Caco-2 (cell line): ENCODE results near the gene NPFF. TPM values are rescaled to one million over a fixed set of nuclear protein-coding genes. Genes with fewer than 3 reads are reported as not detected.

Experiments
- BruUV-seq: library from RNA; stranded (reverse); fragments of 400-500 nt; replicated peaks from 2 replicates; lab custom pipeline; 2021; lab: Mats Ljungman, UMichigan
- CTCF ChIA-PET: fragments of 300-600 bp; sonication (Branson Sonifier 250); formaldehyde crosslinking; loops from one replicate; lab custom pipeline; 2022; ENCODE audit warnings: antibody characterized with exemption; lab: Charles Lee
- POLR2A ChIA-PET: fragments of 300-600 bp; sonication (Branson Sonifier 250); formaldehyde crosslinking; loops from one replicate; lab custom pipeline; 2022; ENCODE audit warnings: antibody characterized with exemption; lab: Charles Lee
- DNase-seq, 2 experiments: peaks; one replicate each; pipeline versions ENCODE4 v3.0.0 to v3.0.0-alpha.2; 2020 to 2022
- H3K27me3 ChIP-seq: replicated peaks from 2 replicates; pipeline ENCODE4 v1.6.0; 2011; ENCODE audit warnings: low read length; ENCODE audit not compliant: control insufficient read depth, insufficient read depth
- H3K36me3 ChIP-seq: 2 replicates; pipeline ENCODE4 v1.5.1; 2011; ENCODE audit warnings: low read length; ENCODE audit not compliant: control insufficient read depth, insufficient read depth
- H3K4me1 ChIP-seq: fragments of 250-450 bp; sonication (Bioruptor Pico); 2 replicates; pipeline ENCODE4 v1.5.1; 2020; ENCODE audit warnings: mild to moderate bottlenecking
- H3K4me3 ChIP-seq: 2 replicates; pipeline ENCODE4 v1.5.1; 2011; ENCODE audit warnings: low read depth, mild to moderate bottlenecking, control low read depth, low read length
- H3K9me3 ChIP-seq: fragments of 250-450 bp; sonication (Bioruptor Pico); 2 replicates; pipeline ENCODE4 v1.5.1; 2020; ENCODE audit warnings: mild to moderate bottlenecking, moderate library complexity
- H3K27ac Mint-ChIP-seq: one replicate; pipeline ENCODE4 v1.8.0; 2022; ENCODE audit warnings: mixed read lengths; ENCODE audit not compliant: unreplicated experiment
- H3K27me3 Mint-ChIP-seq: one replicate; pipeline ENCODE4 v1.8.0; 2022; ENCODE audit warnings: mixed read lengths; ENCODE audit not compliant: insufficient read depth, unreplicated experiment
- H3K36me3 Mint-ChIP-seq: one replicate; pipeline ENCODE4 v1.8.0; 2022; ENCODE audit warnings: mild to moderate bottlenecking, mixed read lengths; ENCODE audit not compliant: insufficient read depth, unreplicated experiment
- H3K4me1 Mint-ChIP-seq: one replicate; pipeline ENCODE4 v1.8.0; 2022; ENCODE audit warnings: low read depth, mixed read lengths; ENCODE audit not compliant: unreplicated experiment
- H3K4me3 Mint-ChIP-seq: one replicate; pipeline ENCODE4 v1.8.0; 2022; ENCODE audit warnings: mild to moderate bottlenecking, moderate library complexity, mixed read lengths; ENCODE audit not compliant: unreplicated experiment
- H3K9me3 Mint-ChIP-seq: one replicate; pipeline ENCODE4 v1.8.0; 2022; ENCODE audit warnings: mixed read lengths; ENCODE audit not compliant: unreplicated experiment
- intact Hi-C: fragments of 100-400 bp; cut with micrococcal nuclease; formaldehyde crosslinking; loops from one replicate; pipeline ENCODE4 v1.10.0; 2022; ENCODE audit not compliant: unreplicated experiment
- total RNA-seq: library from RNA; stranded (reverse); gene quantifications from 2 replicates; pipeline ENCODE4 v1.2.3, GENCODE V29; 2022
- TF ChIP-seq, protein P1 (sequence below), 2 experiments: fragments of 200-600 bp in 1 of 2; IDR thresholded peaks; 1 replicate in 1 of 2; 2 replicates in 1 of 2; pipeline versions ENCODE4 v1.5.1 to v1.8.0; 2011 to 2022; ENCODE audit warnings: antibody characterized with exemption in 1 of 2, control low read depth in 1 of 2, inconsistent platforms in 1 of 2, low read depth in 1 of 2, low read length in 1 of 2, mild to moderate bottlenecking in 1 of 2, moderate library complexity in 1 of 2; ENCODE audit not compliant: insufficient read depth in 1 of 2, severe bottlenecking in 1 of 2, unreplicated experiment in 1 of 2

NPFF gene
- total RNA-seq, 1 experiment from 2014 or later, result 2.4 TPM

DNA sequence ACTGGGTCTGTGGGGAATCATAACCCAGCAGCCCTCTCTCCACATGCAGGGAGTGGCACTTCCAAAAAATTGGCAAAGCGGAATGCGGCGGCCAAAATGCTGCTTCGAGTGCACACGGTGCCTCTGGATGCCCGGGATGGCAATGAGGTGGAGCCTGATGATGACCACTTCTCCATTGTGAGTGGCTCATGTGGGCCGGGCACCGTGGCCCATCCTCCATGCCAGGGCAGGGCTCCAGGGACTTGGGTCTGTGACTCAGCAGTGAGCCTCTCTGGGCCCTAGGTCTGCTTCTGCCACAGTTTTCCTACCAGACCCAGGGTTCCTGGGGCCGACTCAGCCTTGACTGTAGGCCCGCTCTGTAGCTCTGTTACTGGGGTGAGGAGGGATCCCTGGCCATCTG is 2.2 kb downstream of the NPFF start:
- DNase-seq, result no peak
- peaks cover 2% of the 10 kb centered on the region; the same call in 1 of the 2 replicates for H3K4me1 ChIP-seq
- TF ChIP-seq, protein P1, sequence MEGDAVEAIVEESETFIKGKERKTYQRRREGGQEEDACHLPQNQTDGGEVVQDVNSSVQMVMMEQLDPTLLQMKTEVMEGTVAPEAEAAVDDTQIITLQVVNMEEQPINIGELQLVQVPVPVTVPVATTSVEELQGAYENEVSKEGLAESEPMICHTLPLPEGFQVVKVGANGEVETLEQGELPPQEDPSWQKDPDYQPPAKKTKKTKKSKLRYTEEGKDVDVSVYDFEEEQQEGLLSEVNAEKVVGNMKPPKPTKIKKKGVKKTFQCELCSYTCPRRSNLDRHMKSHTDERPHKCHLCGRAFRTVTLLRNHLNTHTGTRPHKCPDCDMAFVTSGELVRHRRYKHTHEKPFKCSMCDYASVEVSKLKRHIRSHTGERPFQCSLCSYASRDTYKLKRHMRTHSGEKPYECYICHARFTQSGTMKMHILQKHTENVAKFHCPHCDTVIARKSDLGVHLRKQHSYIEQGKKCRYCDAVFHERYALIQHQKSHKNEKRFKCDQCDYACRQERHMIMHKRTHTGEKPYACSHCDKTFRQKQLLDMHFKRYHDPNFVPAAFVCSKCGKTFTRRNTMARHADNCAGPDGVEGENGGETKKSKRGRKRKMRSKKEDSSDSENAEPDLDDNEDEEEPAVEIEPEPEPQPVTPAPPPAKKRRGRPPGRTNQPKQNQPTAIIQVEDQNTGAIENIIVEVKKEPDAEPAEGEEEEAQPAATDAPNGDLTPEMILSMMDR (IDR thresholded peaks at IDR 0.05; ENCODE audit: insufficient read depth in 1 of 2, low read depth in 1 of 2, low read length in 1 of 2, severe bottlenecking in 1 of 2, unreplicated experiment in 1 of 2), result no peak
- H3K27me3 ChIP-seq, result no peaks in the 10 kb centered on the region
- no peaks in the 10 kb centered on the region for H3K27me3 Mint-ChIP-seq
- intact Hi-C loops, result no loop called here
- peaks cover 2% of the 10 kb centered on the region for H3K36me3 ChIP-seq
- ChIA-PET CTCF (no interaction called here), POLR2A (no interaction called here)
- no peaks in the 10 kb centered on the region for H3K9me3 ChIP-seq
- peaks cover 10% of the 10 kb centered on the region for H3K4me1 Mint-ChIP-seq
- no peak overlapping the region for H3K4me3 Mint-ChIP-seq
- no peak overlapping the region for H3K4me3 ChIP-seq
- H3K27ac Mint-ChIP-seq, result no peak overlapping the region
- H3K9me3 Mint-ChIP-seq, result no peaks in the 10 kb centered on the region
- peaks cover 33% of the 10 kb centered on the region for H3K36me3 Mint-ChIP-seq
- no TSS peak for BruUV-seq

DNA sequence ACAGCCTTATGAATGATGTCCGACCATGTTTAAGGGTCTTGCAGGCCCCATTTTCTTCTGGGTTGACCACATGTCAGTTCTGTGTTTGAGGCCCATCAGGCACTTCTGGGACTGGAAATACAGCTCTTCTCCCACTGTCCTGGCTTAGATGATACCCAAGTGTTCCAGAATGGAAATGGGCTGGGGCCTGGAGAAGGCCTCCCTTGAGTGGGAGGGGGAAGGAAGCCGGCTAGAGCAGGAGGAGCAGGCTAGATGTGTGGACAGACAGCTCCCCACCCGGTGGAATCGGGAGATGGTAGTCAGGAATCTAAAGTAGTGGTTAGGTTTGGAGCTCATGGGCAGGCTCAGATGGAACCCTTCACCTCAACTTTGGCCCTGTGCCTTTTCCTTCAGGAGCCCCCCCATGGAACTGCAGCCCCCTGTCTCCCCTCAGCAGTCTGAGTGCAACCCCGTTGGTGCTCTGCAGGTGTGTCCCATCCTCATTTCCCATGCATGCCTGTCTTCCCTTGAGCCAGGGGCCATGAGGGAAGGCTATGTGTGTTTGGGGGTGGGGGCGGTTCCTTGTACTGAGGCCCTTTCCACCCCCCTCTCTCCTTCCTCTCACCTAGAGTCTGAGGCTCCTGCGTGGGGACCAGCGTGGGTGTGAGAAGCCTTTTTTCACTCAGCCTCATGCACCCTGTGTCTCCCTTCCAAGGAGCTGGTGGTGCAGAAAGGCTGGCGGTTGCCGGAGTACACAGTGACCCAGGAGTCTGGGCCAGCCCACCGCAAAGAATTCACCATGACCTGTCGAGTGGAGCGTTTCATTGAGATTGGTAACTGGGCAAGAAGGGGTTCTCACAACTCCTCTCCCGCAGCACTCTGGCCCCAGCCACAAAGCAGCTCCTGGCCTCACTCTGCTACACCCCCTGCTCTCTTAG is 3.0 kb downstream of the NPFF start:
- Histone ChIP-seq H3K4me1 (peaks cover 7% of the 10 kb centered on the region; the same call in 1 of the 2 replicates), H3K27me3 (no peaks in the 10 kb centered on the region), H3K36me3 (peaks cover 2% of the 10 kb centered on the region), H3K4me3 (no peak overlapping the region), H3K9me3 (no peaks in the 10 kb centered on the region)
- Mint-ChIP-seq H3K36me3 (peaks cover 33% of the 10 kb centered on the region), H3K27me3 (no peaks in the 10 kb centered on the region), H3K4me1 (peaks cover 15% of the 10 kb centered on the region), H3K27ac (no peak overlapping the region), H3K4me3 (no peak overlapping the region), H3K9me3 (no peaks in the 10 kb centered on the region)
- no peak for DNase-seq
- TF ChIP-seq, protein P1 (IDR thresholded peaks at IDR 0.05; ENCODE audit: insufficient read depth in 1 of 2, low read depth in 1 of 2, low read length in 1 of 2, severe bottlenecking in 1 of 2, unreplicated experiment in 1 of 2), result no peak
- POLR2A ChIA-PET, result no interaction called here
- intact Hi-C loops, result no loop called here
- BruUV-seq, result no TSS peak
- CTCF ChIA-PET, result no interaction called here

DNA sequence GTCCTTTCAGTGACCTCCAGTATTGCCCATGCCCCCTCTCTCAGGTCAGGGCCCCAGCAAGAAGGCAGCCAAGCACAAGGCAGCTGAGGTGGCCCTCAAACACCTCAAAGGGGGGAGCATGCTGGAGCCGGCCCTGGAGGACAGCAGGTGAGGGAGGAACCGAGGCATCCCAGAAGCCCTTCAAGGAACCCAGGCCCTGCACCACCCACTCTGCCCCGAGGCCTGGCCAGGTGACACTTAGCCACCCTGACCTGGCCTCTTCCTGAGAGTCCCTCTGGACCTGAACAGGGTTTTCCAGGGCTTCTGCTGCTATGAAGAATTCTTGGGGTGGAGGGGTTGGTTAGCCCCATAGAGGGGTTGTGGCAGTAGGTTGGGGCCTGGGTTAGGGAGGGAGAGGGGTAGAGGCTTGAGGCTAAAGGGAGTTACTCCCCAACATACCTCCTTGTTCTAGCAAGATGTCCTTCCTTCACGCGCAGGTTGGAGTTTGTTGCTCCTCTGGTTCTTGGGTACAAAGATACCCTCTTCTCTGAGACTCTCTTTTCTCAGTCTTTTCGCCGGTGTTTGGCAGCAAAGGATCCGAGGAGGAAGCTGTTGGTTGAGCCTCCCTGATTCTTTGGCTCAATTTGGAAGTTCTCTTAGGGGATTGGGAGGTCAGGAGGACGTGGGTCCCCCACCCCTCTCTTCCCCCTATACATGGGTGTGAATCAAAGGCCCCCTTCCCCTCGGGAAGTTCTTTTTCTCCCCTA is 4.1 kb downstream of the NPFF start:
- no TSS peak for BruUV-seq
- ChIA-PET CTCF (no interaction called here), POLR2A (no interaction called here)
- no peak overlapping the region for H3K4me3 ChIP-seq
- Mint-ChIP-seq H3K27ac (no peak overlapping the region), H3K4me1 (peaks cover 24% of the 10 kb centered on the region), H3K9me3 (no peaks in the 10 kb centered on the region), H3K27me3 (no peaks in the 10 kb centered on the region), H3K4me3 (no peak overlapping the region), H3K36me3 (peaks cover 39% of the 10 kb centered on the region)
- no peaks in the 10 kb centered on the region for H3K27me3 ChIP-seq
- intact Hi-C loops, result no loop called here
- TF ChIP-seq, protein P1 (IDR thresholded peaks at IDR 0.05; ENCODE audit: insufficient read depth in 1 of 2, low read depth in 1 of 2, low read length in 1 of 2, severe bottlenecking in 1 of 2, unreplicated experiment in 1 of 2), result no peak
- H3K9me3 ChIP-seq, result no peaks in the 10 kb centered on the region
- H3K36me3 ChIP-seq, result peaks cover 2% of the 10 kb centered on the region
- no peak for DNase-seq
- peaks cover 7% of the 10 kb centered on the region; the same call in 1 of the 2 replicates for H3K4me1 ChIP-seq
